NCI-H526 (cell line): ENCODE results near the gene EFTUD2.

Experiments
- DNase-seq, 2 experiments: peaks; one replicate each; lab custom pipeline; 2025; lab: John Stamatoyannopoulos, UW

Gene EFTUD2

DNA sequence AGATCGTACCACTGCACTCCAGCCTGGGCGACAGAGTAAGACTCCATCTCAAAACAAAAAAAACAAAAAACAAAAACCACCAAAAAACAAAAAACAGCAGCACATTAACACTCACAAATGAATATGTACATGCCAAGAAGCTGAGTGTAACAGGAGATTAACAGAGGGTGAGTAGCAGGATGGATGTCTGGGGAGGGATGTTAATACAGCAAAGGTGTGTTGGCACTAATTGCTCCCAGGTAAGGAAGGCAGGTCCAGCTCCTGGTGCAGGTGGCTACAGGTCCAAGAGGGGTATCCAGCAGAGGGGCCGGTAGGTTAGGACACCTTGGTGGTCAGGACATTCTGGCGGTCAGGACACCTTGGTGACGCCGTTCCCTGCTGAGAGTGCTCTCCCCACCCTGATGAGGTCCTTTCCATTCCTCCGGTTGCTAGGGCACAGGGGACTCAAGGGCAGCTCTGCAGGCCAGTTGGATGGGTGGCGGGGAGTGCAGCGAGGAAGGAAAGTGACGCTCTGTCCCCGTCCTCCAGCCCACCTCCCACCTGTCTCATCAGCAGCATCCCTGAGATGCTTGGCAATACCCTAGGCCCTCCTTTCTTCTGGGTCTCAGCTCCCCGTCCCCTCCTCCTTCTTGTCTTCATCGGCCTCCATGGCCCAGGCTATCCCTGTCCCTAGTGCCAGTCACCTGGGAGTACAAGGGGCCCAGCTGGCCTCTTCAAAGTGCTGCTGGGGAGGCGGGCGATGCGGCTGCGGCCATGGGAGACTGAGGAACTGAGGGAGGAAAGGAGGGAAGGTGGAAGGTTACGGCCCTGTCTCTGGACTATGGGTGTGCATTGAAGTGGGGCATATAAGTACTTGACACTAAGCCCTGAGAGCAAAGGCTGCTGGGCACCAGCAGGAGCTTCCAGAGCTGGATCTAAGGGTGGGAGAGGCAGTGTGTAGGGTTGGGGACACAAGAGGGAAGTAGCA is 26.8 kb upstream of the EFTUD2 start:
- no peak for DNase-seq

DNA sequence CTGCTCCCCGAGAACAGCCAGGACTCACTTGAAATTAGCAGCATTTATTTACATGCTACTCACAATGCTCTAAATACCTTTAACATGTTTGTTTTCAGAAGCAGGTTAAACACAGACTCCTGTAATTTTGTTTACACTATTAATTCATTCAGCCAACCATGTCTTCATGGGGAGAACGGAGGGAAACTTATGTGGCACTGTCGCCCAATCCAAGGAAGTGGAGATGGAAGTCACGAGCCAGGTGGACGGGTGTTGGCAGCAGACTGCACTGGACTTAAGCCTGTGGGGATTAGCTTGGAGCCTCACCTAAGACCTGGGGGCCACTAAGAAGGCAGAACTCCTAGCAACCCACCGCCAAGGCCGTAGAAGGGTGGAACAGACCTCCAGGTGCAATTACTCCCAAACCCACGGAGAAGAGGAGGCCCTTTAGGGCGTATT is 24.9 kb upstream of the EFTUD2 start:
- DNase-seq: no peak

DNA sequence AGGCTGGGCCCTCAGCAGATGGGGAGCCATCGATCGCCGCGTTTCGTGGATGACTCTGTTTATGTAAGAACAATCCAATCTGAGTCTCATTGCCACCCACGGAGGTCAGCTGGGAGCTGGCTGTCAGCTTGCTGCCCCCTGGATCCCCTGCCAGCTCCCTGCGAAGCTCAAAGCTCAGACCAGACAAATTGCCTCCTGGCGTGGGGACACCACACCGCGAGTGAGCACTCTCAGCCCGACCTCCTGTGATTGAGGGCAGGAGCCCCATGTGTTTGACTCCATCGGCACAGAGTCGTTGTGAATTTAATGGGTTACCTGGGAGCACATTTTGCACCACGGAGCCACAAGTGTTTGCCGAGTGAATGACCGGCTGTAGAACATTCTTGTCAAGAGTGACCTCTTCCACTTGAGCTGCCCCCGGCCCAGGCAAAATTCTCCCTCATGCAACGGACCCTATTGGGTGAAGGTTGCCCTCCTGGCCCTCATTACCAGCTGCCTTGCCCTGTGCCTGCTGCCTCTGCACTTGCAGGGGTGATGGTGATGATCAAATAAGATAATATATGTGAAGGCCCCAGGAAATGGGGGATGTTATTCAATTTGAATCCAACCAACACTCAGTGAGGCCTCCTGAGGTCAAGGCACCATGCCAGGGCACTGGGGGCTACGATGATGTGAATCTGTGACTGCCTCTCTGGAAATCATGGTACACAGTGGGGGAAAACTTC is 23.7 kb upstream of the EFTUD2 start:
- no peak for DNase-seq

DNA sequence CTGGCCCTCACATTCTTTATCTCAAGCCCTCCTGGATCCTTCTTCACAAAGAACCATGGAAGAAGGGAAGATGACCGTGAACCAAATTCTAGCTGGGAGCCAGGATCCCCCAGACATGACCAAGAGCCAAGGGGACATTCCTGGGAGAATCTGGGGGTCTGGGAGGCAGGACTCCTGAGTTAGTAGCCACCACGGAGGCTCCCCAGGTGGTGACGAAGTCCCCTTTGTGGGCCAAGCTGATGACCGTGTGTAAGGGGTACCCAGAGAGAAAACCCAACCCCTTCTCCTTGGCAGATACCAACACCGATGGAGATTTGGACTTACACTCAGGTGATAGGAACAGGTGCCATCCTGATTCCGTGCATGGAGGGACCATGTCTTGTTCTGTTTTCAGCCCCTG is 22.9 kb upstream of the EFTUD2 start:
- DNase-seq: no peak

DNA sequence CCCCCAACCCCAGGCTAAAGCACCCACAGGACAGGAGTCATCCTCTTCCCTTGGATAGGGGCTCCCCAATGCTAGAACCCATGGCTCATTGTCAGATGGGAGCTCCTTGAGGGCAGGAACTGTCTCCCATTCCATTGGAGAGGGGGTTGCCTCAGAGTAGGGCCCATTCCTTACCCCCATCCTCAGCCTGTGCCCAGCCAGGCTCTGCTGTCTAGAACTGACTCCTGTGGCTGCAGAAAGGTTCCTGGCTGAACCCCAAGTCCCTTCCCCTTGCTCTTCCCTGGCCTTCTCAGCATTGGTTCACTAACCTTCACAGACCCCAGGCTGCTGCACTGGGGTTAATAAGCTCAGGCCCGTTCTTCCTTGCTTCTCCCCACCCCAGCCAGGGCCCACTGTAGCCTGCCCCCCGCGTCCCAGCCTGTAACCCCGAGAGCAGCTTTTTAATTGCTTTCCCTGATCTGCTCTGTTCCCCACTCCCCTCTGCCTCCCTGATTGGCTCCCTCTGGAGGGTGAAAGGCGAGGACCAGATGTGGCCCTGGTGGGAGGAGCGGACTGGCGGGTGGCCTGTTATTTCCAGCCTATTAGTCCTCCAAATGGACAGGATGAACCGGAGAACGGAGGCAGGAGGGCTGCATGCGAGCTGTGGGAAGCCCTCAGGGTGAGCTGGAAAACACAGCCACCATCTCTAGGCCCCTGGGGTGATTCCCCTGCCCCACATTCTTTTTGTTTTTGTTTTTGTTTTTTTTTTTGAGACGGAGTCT is 22.1 kb upstream of the EFTUD2 start:
- DNase-seq: no peak

DNA sequence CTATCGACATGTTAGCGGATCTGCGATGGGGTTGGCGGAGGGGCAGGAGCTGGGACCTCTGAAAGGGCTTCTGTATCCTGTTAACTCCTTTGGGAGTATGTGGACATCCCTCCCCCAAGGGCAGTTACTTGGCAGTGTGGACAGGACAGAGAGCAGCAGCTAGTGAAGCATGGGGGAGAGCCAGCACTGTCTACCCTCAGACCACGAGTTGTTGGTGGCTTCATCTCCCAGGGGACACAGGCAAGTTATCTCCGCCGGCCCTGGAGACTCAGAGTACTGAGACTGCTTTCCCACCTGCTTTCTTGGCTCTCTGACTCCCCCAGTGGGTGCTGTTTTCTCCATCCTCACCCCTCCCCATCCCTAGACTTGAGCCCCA is 21.3 kb upstream of the EFTUD2 start:
- peak in 1 of 2 experiments; percentile 45 for DNase-seq

DNA sequence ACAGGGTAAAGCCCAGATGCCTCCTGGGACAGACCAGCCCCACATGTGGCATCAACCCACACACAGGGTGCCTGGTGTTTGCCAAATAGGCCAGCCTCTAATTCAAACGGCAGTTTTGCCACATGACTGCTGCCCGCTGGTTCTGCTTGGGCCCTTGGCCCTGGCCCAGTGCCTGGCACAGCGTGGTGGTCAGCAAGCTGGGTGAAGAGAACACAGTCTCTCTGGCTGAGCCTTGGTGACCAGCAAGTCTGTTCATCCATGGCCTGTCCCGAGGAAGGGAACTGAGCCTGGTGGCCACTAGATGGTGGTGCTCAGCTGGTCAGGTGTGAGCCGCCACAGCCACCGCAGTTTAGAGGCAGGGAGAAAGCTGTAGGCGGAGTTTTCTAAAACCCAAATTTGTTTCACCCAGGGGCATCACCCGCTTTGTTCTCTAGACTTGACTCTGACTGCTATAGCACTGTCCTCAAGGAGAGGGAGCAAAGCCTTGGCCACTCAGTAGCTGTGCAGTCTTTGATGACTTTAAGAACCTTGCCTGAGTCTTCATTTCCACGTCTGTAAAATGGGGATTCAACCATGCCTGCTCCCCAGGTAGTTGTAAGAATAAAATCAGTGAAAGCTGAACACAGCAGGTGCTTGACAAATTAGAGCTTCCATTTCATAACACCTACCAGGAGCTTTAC is 20.8 kb upstream of the EFTUD2 start:
- DNase-seq: peak; percentile 66 to 86

DNA sequence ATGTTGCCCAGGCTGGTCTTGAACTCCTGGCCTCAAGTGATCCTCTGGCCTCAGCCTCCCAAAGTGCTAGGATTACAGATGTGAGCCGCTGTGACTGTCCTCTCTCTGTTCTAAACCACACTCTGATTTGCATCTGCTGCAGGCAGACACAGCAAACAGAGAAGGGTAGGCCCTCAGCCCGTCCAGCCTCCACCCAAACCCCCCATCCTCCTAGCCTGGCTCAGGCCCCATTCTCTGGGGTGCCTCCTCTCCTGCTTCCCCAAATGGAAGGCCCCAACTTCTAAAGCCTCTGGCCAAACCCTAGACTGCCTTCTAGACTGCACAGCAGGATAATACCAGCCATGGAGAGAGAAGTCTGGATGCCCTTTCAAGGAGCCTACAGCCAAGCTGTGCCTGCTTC is 20.2 kb upstream of the EFTUD2 start:
- no peak for DNase-seq

DNA sequence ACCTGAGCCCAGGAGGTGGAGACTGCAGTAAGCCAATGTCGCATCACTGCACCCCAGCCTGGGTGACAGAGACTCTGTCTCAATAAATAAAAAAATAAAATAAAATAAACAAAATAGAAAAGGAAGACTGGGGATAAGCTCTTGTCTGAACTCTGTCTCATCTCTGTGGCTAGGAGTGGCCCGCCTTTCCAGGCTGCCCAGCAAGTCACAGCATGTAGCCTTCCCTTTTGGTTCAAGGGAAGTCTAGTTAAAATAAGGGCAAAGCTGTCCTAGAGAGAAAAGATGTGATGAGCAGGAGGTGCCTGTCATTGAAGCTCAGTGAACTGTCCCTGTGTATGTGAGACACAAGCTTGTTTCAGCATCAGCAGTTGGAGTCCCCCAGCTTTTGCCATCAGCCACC is 18.8 kb upstream of the EFTUD2 start:
- no peak for DNase-seq

DNA sequence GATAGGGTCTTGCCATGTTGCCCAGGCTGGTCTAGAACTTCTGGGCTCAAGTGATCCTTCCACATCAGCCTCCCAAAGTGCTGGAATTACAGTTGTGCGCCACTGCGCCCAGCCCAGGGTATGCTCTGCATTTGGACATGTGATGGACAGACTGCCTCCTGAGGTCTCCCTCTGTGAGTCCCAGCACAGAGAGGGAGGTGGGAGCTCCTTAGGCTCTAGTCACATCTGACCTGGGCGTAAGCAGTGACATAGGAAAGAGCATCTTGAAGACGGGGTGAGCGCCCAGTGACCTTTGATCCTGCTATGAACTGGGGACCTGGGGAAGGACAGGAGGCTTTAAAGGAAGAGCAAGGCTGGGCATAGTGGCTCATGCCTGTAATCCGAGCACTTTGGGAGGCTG is 18.2 kb upstream of the EFTUD2 start:
- no peak for DNase-seq

DNA sequence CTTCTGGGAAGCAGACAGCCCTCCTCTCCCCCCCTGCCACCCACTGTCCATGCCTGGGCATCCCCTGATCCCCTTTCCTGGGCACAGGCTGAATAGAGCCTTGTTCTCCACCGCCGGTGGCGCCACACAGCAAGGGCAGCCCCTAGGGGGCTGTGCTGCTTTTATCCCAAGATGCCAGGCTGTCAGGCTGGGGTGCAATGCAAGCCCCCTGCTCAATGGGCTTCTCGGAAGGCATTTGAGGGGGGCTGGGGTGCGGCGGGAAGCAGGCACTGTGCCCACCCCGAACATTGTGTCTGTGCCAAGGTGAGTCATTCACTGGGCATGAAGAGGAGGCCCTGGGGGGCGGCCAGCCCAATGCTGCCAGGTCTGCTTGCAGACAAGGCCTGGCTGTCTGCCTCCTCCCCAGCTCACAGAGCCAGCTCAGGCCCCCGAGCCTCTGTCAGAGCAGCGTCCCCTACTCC is 17.6 kb upstream of the EFTUD2 start:
- no peak for DNase-seq

DNA sequence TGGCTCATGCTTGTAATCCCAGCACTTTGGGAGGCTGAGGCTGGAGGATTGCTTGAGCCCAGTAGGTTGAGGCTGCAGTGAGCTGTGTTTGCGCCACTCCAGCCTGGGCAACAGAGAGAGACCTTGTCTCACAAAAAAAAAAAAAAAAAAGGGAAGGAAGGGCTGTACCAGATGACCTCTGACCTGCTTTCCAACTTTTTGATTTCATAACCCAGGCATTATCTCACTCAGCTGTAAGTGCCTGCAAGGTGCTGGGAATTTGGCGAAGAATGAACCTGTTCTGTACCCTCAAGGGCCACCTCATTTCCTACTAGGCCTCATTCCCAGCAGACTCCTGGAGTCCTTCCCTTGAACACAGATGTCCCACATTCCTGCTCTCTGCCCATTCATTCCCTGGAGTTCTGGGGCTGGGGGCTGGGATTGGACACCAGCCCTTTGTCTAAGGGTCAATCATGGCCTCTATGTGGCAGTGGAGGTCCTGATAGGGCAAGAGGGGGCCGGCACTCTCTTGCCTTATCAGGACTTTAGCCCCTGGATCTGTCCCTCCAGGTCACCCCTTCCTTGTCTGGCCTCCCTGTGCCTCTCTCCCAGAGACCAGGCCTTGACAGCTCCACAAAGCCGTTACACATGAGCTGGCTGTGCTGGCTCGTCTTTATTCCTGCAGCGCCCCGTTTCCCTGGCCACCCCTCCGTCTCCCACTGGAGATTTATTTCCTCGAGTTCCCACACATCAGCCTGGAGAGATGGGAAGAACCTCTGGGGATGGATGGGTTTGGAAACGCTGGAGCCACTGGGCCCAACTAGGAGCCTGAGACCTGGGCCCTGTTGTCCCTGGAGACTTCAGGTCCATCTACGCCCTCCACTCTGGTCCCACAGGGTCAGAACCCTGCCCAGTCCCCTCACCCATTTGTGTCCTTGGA is 16.9 kb upstream of the EFTUD2 start:
- DNase-seq: no peak

DNA sequence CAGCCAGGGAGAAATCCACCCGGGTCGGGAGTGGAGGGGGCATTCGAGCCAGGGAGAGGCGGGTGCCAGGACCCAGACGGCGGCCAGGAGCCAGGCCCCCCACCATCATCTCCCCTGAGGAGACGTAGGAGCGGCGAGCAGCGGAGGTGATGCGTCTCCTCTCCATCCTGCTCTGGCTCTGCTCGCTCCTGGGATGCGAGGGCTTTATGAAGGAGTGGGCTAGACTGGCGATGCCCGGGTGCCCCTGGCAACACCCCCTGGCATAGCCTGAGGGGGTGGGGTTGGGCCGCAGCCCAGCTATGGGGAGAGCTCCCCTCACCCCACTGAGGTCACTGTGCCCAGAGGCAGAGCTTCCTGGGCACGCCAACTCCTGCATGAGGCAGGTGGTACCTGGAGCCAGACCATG is 16.1 kb upstream of the EFTUD2 start, which contains the start of gene GFAP:
Gene GFAP (minus strand): TSS at position 180 of the 406 bp plus-strand sequence. CDS start 14 bp downstream, at position 166.
- DNase-seq: no peak

DNA sequence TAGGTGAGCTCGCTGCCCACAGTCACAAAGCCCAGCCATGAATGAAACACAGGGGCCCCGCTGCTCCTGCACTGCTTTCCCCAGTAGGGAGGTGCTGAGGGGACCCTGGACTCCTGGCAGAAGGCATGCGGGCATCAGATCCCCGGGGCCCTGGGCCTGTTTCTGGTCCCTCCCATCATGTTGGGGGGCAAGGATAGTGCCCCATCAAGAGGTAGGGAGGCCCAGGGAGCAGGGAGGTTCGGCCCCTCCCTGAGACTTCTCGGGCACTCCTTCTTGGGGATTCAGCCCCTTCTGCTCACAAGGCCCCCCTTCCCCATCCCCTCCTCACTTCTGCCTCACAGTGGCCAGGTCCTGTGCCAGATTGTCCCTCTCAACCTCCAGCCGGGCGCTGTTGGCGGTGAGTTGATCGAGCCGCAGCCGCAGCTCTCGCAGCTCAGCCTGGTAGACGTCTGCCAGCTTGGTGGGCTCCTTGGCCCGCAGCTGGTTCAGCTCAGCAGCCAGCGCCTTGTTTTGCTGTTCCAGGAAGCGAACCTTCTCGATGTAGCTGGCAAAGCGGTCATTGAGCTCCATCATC is 15.5 kb upstream of the EFTUD2 start:
- no peak for DNase-seq

DNA sequence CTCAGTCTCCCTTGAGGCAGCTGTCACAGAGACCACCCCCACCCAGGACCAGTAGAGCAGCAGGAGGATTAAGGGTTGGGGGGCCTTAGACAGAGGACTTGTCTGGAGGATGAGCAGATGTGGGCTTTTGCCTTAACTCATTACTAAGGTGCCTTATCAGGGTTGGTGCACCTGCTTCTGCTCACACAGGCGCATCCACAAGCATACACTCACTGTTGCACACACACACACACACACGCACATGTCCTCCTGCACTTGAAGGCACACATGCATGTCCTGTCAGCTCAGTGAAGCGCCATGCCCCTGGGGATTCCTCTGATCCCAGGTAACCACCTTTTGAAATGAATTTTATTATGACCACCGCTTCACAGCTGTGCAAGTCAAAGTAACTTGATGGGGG is 14.9 kb upstream of the EFTUD2 start:
- DNase-seq: peak; percentile 11 to 71

DNA sequence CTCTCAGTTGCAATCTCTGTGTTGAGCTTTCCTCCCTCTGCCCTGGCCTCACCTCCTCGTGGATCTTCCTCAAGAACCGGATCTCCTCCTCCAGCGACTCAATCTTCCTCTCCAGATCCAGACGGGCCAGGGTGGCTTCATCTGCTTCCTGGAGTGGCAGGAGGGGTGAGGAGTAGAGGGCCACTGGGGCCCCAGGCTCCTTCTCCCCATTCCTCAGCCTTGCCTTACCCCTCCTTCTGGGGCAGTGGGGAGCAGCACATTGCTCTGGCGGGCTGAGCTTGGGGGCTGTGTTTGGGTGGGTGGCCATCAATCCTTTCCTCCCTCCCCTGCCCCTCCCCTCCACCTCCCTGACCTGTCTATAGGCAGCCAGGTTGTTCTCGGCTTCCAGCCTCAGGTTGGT is 14.4 kb upstream of the EFTUD2 start:
- DNase-seq: no peak

DNA sequence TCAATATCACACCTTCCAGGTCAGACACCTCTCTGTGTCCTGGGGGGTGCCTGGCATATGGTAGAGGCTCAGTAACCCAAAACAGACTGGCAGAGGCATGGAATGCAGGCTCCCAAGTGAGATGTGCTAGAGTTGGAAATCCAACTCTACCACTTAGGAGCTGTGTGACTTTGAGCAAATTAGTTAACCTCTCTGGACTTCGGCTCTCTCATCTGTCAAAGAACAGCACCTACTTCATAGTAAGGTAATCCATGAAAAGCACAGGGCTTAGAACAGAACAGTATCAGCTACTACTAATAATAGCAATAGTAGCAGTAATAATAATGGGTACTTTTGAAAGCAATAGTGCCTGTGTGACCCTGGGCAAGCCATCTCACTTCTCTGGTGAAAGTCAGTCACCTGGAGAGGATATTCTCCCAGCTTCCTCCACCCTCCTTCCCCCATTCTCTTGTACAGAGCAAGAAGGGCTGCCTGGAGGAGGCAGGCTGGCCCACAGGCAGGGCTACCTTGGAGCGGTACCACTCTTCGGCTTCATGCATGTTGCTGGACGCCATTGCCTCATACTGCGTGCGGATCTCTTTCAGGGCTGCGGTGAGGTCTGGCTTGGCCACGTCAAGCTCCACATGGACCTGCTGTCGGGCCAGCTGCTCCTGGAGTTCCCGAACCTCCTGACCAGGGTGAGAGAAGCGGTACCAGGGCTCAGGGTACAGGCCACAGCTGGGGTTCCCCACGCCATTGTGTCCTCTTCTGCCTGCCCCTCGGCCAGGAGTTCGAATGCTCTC is 13.7 kb upstream of the EFTUD2 start:
- DNase-seq: no peak

DNA sequence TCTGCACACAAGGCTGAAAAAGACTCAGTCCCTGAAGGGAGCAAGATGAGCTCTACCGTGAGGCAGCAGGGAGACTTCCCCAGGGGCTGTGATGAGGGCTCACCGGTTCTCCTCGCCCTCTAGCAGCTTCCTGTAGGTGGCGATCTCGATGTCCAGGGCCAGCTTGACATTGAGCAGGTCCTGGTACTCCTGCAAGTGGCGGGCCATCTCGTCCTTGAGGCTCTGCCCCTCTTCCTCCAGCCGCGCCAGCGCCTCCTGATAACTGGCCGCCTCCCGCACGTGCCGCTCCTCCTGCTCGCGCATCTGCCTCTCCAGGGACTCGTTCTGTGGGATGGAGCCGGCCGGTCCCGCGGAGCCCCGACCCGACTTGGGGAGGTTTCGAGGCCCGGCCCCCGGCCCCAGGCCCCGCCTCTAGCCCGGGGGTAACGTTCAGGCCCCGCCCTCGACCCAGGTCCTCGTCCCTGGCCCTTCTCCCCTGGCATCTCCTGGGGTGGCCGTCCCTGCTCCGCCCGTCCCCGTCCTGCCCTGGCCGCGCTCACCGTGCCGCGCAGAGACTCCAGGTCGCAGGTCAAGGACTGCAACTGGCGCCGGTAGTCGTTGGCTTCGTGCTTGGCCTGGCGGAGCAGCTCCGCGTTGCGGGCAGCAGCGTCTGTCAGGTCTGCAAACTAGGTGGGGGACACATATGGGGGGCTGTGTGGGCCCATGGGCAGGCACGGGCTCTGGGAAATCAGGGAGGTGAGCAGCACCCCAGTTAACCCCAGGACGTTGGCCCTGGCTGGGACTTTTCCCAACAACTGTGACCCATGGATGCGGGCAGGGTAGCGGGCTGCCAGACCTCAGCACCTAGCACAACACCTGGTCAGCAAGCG is 12.1 kb upstream of the EFTUD2 start:
- peak; percentile 67 to 86 for DNase-seq
